ENCODE data around the gene TRERF1.

- TF ChIP-seq POLR2A (IDR thresholded peaks at IDR 0.05; ENCODE audit: low read depth, low read length) (no peak), POLR2AphosphoS5 (IDR thresholded peaks at IDR 0.05; ENCODE audit: low read depth, low read length) (no peak)
Observed at GRCh38 chr6:42249279-42249678, 202.4 kb downstream of the TRERF1 start.
